Activated B cell treated with CpG ODN at 0.5 μM for 24 hours (primary cell): ENCODE data around the gene TMEM131L. TPM values are rescaled to one million over a fixed set of nuclear protein-coding genes. Genes with fewer than 3 reads are reported as not detected.
A peak's percentile ranks its signal among the peaks of the same experiment; 100 is the strongest.

ENCODE experiments used
- ATAC-seq: fragments of 200-7000 bp; cut with Tn5 transposase; one replicate; pipeline ENCODE4 v1.10.0; 2021; ENCODE audit warnings: low read depth, mild to moderate bottlenecking, moderate library complexity
- CTCF ChIA-PET: fragments of 350-600 bp; sonication (Branson Sonifier 250); formaldehyde crosslinking; loops from one replicate; lab custom pipeline; 2021; ENCODE audit warnings: antibody characterized with exemption; lab: Charles Lee
- POLR2A ChIA-PET: fragments of 350-600 bp; sonication (Branson Sonifier 250); formaldehyde crosslinking; loops from one replicate; lab custom pipeline; 2021; ENCODE audit warnings: antibody characterized with exemption; lab: Charles Lee
- DNase-seq: peaks from one replicate; pipeline ENCODE4 v3.0.0; 2022
- H3K27ac Mint-ChIP-seq: one replicate; pipeline ENCODE4 v1.8.0; 2020; ENCODE audit warnings: mixed read lengths
- H3K27me3 Mint-ChIP-seq: one replicate; pipeline ENCODE4 v1.8.0; 2021; ENCODE audit warnings: mixed read lengths
- H3K36me3 Mint-ChIP-seq: one replicate; pipeline ENCODE4 v1.8.0; 2021; ENCODE audit warnings: low read depth, mixed read lengths
- H3K4me1 Mint-ChIP-seq: one replicate; pipeline ENCODE4 v1.8.0; 2021; ENCODE audit warnings: mixed read lengths
- H3K4me3 Mint-ChIP-seq: one replicate; pipeline ENCODE4 v1.8.0; 2020; ENCODE audit warnings: mild to moderate bottlenecking, mixed read lengths
- H3K9me3 Mint-ChIP-seq: one replicate; pipeline ENCODE4 v1.8.0; 2020; ENCODE audit warnings: mixed read lengths
- CTCF ChIP-seq: fragments of 200-600 bp; IDR thresholded peaks from one replicate; pipeline ENCODE4 v1.8.0; 2022; ENCODE audit warnings: antibody characterized with exemption, mild to moderate bottlenecking
- intact Hi-C: fragments of 100-400 bp; cut with micrococcal nuclease; formaldehyde crosslinking; loops from one replicate; pipeline ENCODE4 v1.15.1; 2024
- total RNA-seq: library from RNA; stranded (reverse); gene quantifications from 2 replicates; pipeline ENCODE4 v1.2.3, GENCODE V29; 2022

TMEM131L gene
- total RNA-seq, 1 donor from 2014 or later = 193 TPM

- H3K36me3 Mint-ChIP-seq = peaks cover 75% of the 10 kb centered on the region
- ChIA-PET POLR2A (no interaction called here), CTCF (interaction anchor here (1.4 kb wide), 1 partner anchor 106 kb away, joined by 4 read pairs; no protein-coding TSS in a partner anchor)
- no peaks in the 10 kb centered on the region for H3K27me3 Mint-ChIP-seq
- H3K9me3 Mint-ChIP-seq = no peaks in the 10 kb centered on the region
- no peak for ATAC-seq
- no peak overlapping the region for H3K27ac Mint-ChIP-seq
- no peak for DNase-seq
- no peak overlapping the region for H3K4me3 Mint-ChIP-seq
- intact Hi-C loops = loop anchor here (1.0 to 2.0 kb wide), 2 partner anchors 16 to 108 kb away; no protein-coding TSS in a partner anchor
- H3K4me1 Mint-ChIP-seq = peaks cover 85% of the 10 kb centered on the region
- TF ChIP-seq CTCF = no peak
Measured at GRCh38 chr4:153538487-153539357, 72.6 kb downstream of the TMEM131L start.

GRCh38 chr4:153539422-153539821 is 73.3 kb downstream of the TMEM131L start:
- no peaks in the 10 kb centered on the region for H3K27me3 Mint-ChIP-seq

GRCh38 chr4:153541456-153542096 is 75.4 kb downstream of the TMEM131L start:
- TF ChIP-seq CTCF = no peak
- peak overlapping the region; percentile 11 for H3K27ac Mint-ChIP-seq
- no peaks in the 10 kb centered on the region for H3K9me3 Mint-ChIP-seq
- CTCF ChIA-PET = interaction anchor here (1.2 kb wide), 1 partner anchor 32 kb away, joined by 4 read pairs; no protein-coding TSS in a partner anchor
- intact Hi-C loops = loop anchor here (1.0 kb wide), 1 partner anchor 8 kb away; no protein-coding TSS in a partner anchor
- H3K4me3 Mint-ChIP-seq = no peak overlapping the region
- H3K4me1 Mint-ChIP-seq = peaks cover 85% of the 10 kb centered on the region
- DNase-seq = no peak
- POLR2A ChIA-PET = interaction anchor here (1.1 to 1.7 kb wide), 5 partner anchors 7 to 76 kb away, joined by 3 to 6 read pairs (median 4); partner anchors contain the start of gene TMEM131L
- H3K27me3 Mint-ChIP-seq = no peaks in the 10 kb centered on the region
- peaks cover 74% of the 10 kb centered on the region for H3K36me3 Mint-ChIP-seq
- ATAC-seq = peak; percentile 21

More at GRCh38 chr4:153539422-153539821, 73.3 kb downstream of the TMEM131L start:
- H3K4me1 Mint-ChIP-seq = peaks cover 87% of the 10 kb centered on the region
- TF ChIP-seq CTCF = no peak
- no peak overlapping the region for H3K4me3 Mint-ChIP-seq
- DNase-seq = no peak
- H3K27ac Mint-ChIP-seq = no peak overlapping the region
- no peak for ATAC-seq
- no peaks in the 10 kb centered on the region for H3K9me3 Mint-ChIP-seq
- H3K36me3 Mint-ChIP-seq = peaks cover 77% of the 10 kb centered on the region
- ChIA-PET POLR2A (no interaction called here), CTCF (no interaction called here)
- intact Hi-C loops = loop anchor here (1.0 to 2.0 kb wide), 2 partner anchors 17 to 109 kb away; no protein-coding TSS in a partner anchor

GRCh38 chr4:153542131-153542530 is 76.0 kb downstream of the TMEM131L start:
- no peak for DNase-seq
- ATAC-seq = no peak
- H3K4me3 Mint-ChIP-seq = no peak overlapping the region
- H3K36me3 Mint-ChIP-seq = peaks cover 68% of the 10 kb centered on the region
- H3K27me3 Mint-ChIP-seq = no peaks in the 10 kb centered on the region
- POLR2A ChIA-PET = interaction anchor here (1.6 to 1.7 kb wide), 2 partner anchors 75 to 76 kb away, joined by 4 to 6 read pairs; partner anchors contain the start of gene TMEM131L
- no peaks in the 10 kb centered on the region for H3K9me3 Mint-ChIP-seq
- peaks cover 82% of the 10 kb centered on the region for H3K4me1 Mint-ChIP-seq
- TF ChIP-seq CTCF = no peak
- peak overlapping the region; percentile 11 for H3K27ac Mint-ChIP-seq
- CTCF ChIA-PET = interaction anchor here (1.2 kb wide), 1 partner anchor 32 kb away, joined by 4 read pairs; no protein-coding TSS in a partner anchor
- intact Hi-C loops = no loop called here
